Upper lobe of right lung (tissue), 1 donor: ENCODE measurements around the gene NHSL1. TPM values are rescaled to one million over a fixed set of nuclear protein-coding genes. Genes with fewer than 3 reads are reported as not detected.

Experiments used
- ATAC-seq: fragments of 200-7000 bp; cut with Tn5 transposase; one replicate; pipeline ENCODE4 v1.9.1; 2020; ENCODE audit warnings: mild to moderate bottlenecking, moderate library complexity
- DNase-seq: peaks from one replicate; pipeline ENCODE4 v3.0.0-alpha.2; 2020
- H3K27ac ChIP-seq: fragments of 200-600 bp; one replicate; pipeline ENCODE4 v1.8.0; 2022
- H3K27me3 ChIP-seq: fragments of 200-600 bp; one replicate; pipeline ENCODE4 v1.8.0; 2022; ENCODE audit warnings: mild to moderate bottlenecking
- H3K36me3 ChIP-seq: fragments of 200-600 bp; one replicate; pipeline ENCODE4 v1.8.0; 2022
- H3K4me1 ChIP-seq: fragments of 200-600 bp; one replicate; pipeline ENCODE4 v1.8.0; 2022
- H3K4me3 ChIP-seq: fragments of 200-600 bp; one replicate; pipeline ENCODE4 v1.8.0; 2022; ENCODE audit warnings: mild to moderate bottlenecking
- H3K9me3 ChIP-seq: fragments of 200-600 bp; one replicate; pipeline ENCODE4 v1.8.0; 2022
- intact Hi-C: fragments of 100-400 bp; cut with DNase I; formaldehyde crosslinking; loops from one replicate; pipeline ENCODE4 v1.11.0; 2022
- long read RNA-seq: library from polyadenylated mRNA; unstranded; transcript quantifications from one replicate; pipeline ENCODE4 v2.0.0, GENCODE V29; 2021
- total RNA-seq: library from RNA; stranded (reverse); fragmentation: NEBNext Ultra II Directional; extraction: Animal tissue kit (Norgen Biotek cat#: 25700); gene quantifications from one replicate; pipeline ENCODE4 v1.2.1, GENCODE V29; 2021
- TF ChIP-seq, protein P1 (sequence below): fragments of 200-600 bp; IDR thresholded peaks from one replicate; pipeline ENCODE4 v1.8.0; 2022; ENCODE audit warnings: antibody characterized with exemption
- donor health status: DM: no; HTN: yes; CAD: no; lungs with severe emphysema.

Gene NHSL1, protein sequence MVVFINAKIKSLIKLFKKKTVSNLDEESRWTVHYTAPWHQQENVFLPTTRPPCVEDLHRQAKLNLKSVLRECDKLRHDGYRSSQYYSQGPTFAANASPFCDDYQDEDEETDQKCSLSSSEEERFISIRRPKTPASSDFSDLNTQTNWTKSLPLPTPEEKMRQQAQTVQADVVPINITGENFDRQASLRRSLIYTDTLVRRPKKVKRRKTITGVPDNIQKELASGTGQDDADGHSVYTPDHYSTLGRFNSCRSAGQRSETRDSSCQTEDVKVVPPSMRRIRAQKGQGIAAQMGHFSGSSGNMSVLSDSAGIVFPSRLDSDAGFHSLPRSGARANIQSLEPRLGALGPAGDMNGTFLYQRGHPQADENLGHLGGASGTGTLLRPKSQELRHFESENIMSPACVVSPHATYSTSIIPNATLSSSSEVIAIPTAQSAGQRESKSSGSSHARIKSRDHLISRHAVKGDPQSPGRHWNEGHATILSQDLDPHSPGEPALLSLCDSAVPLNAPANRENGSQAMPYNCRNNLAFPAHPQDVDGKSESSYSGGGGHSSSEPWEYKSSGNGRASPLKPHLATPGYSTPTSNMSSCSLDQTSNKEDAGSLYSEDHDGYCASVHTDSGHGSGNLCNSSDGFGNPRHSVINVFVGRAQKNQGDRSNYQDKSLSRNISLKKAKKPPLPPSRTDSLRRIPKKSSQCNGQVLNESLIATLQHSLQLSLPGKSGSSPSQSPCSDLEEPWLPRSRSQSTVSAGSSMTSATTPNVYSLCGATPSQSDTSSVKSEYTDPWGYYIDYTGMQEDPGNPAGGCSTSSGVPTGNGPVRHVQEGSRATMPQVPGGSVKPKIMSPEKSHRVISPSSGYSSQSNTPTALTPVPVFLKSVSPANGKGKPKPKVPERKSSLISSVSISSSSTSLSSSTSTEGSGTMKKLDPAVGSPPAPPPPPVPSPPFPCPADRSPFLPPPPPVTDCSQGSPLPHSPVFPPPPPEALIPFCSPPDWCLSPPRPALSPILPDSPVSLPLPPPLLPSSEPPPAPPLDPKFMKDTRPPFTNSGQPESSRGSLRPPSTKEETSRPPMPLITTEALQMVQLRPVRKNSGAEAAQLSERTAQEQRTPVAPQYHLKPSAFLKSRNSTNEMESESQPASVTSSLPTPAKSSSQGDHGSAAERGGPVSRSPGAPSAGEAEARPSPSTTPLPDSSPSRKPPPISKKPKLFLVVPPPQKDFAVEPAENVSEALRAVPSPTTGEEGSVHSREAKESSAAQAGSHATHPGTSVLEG (N-terminal part only)
- 69.5 TPM for total RNA-seq
- long read RNA-seq, partial matches to known transcripts, result 23 of 30 reads
- long read RNA-seq, other reads (novel, unspliced or antisense), result 7 of 30 reads

DNA sequence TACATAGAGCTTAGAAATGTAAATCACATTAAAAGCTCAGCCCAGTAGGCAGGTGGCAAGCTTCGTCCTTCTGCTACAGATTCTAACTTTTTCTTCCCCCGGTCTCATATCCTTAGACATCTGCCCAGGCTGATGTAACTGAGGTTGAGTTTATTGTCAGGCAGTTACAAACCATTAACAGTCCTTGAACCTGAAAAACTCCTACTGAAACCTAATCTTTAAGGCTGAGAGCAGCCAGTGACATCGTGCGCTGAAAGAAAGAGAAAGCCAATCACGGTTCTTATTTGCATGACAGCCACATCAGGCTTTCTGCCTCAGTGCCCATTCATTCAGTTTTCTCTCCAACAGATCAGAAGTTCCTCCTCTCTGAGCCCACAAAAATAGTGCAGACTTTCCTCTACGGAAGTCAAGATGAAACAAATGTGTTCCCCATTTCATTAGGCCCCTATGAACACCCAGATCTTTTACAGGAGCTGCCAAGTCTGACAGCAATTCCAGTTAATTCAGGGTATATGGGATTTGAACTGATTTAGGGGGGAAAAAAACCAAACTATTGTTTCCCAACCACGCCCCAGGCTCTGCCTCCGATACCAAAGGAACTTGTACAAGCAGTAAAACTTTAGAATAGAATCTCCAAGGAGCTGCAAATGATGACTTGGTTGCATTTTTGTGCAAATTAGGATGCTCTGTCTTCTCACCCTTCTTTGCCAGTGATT is at the start of gene NHSL1:
NHSL1 (minus strand) TSS at position 192 of the 716 bp plus-strand sequence. CDS start 204 bp downstream, outside the sequence.
- ATAC-seq, result peak; percentile 48
- TF ChIP-seq, protein P1, sequence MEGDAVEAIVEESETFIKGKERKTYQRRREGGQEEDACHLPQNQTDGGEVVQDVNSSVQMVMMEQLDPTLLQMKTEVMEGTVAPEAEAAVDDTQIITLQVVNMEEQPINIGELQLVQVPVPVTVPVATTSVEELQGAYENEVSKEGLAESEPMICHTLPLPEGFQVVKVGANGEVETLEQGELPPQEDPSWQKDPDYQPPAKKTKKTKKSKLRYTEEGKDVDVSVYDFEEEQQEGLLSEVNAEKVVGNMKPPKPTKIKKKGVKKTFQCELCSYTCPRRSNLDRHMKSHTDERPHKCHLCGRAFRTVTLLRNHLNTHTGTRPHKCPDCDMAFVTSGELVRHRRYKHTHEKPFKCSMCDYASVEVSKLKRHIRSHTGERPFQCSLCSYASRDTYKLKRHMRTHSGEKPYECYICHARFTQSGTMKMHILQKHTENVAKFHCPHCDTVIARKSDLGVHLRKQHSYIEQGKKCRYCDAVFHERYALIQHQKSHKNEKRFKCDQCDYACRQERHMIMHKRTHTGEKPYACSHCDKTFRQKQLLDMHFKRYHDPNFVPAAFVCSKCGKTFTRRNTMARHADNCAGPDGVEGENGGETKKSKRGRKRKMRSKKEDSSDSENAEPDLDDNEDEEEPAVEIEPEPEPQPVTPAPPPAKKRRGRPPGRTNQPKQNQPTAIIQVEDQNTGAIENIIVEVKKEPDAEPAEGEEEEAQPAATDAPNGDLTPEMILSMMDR, result no peak
- no peak within 1 kb of the TSS for H3K27ac ChIP-seq
- H3K9me3 ChIP-seq, result no peaks in the 10 kb centered on the region
- intact Hi-C loops, result no loop called here
- DNase-seq, result no peak
- peaks cover 10% of the 10 kb centered on the region for H3K4me1 ChIP-seq
- H3K4me3 ChIP-seq, result no peak within 1 kb of the TSS
- H3K27me3 ChIP-seq, result no peaks in the 10 kb centered on the region
- H3K36me3 ChIP-seq, result no peaks in the 10 kb centered on the region

DNA sequence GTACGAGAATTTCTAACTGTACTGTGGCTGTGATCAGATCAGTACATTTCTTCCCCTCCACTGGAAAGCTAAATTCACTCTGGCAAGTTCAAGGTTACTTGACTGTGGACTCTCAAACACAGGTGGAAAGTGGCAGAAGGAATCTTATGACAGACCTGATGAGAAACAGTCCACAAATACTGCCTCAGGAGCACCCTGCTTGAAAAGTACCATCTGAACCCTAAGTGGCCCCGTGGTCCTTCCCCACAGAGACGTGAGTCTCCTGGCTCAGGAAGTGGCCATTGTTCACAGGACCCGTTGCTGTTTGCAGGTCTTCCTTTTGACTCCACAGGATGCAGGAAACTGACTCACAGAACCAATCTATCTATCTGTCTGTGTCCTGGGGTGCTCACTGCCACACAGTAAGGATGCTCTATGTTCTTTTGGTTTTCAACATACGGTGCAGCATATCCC is 47.5 kb upstream of the NHSL1 start:
- peaks cover 29% of the 10 kb centered on the region for H3K4me1 ChIP-seq
- no peaks in the 10 kb centered on the region for H3K9me3 ChIP-seq
- TF ChIP-seq, protein P1, result no peak
- no peak overlapping the region for H3K27ac ChIP-seq
- intact Hi-C loops, result no loop called here
- no peaks in the 10 kb centered on the region for H3K36me3 ChIP-seq
- ATAC-seq (peak; percentile 7), DNase-seq (no peak)
- H3K27me3 ChIP-seq, result no peaks in the 10 kb centered on the region
- no peak overlapping the region for H3K4me3 ChIP-seq

DNA sequence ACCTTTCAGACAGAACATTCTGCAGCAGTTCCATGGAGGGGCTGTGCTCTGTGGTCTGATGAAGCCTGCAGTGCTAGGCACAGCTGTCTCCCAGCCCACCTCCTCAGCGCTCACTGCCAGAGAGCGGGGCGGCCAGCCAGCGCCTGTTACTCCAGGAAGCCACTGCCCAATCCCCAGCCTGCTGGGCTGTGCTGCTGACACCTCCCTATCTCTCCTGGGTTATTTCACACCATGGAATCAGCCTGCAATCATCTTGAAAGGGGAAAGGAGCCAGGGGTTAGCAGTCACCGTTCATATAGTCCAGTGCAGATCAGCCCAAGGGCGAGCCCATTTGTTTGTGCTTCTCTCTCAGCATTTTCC is 46.3 kb upstream of the NHSL1 start:
- peaks cover 38% of the 10 kb centered on the region for H3K4me1 ChIP-seq
- intact Hi-C loops, result no loop called here
- peak overlapping the region; percentile 71 for H3K27ac ChIP-seq
- H3K27me3 ChIP-seq, result no peaks in the 10 kb centered on the region
- H3K36me3 ChIP-seq, result no peaks in the 10 kb centered on the region
- DNase-seq (peak; percentile 85), ATAC-seq (peak; percentile 95)
- no peaks in the 10 kb centered on the region for H3K9me3 ChIP-seq
- peak overlapping the region; percentile 50 for H3K4me3 ChIP-seq
- TF ChIP-seq, protein P1, result no peak

DNA sequence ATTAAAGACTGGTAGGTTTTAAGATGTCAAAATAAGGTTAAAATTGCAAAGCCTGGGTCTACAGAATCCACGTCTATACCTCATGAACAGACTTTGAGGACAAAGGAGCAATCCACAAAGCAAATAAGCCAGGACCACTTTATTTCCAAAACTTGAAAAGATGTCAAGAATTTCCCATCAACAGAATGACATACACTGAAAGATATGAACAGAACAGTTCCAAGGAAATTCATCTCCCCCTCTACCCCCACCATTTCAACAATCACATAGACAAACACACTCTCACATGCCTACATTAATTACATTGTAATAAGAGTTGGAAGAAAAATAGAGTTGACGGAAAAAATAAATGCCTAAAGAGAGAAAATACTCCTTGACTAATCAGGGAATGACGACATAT is 45.2 kb upstream of the NHSL1 start:
- no peaks in the 10 kb centered on the region for H3K27me3 ChIP-seq
- no peak for DNase-seq
- no peaks in the 10 kb centered on the region for H3K9me3 ChIP-seq
- peak overlapping the region; percentile 71 for H3K27ac ChIP-seq
- TF ChIP-seq, protein P1, result no peak
- H3K4me3 ChIP-seq, result peak overlapping the region; percentile 50
- intact Hi-C loops, result no loop called here
- H3K4me1 ChIP-seq, result peaks cover 46% of the 10 kb centered on the region
- no peaks in the 10 kb centered on the region for H3K36me3 ChIP-seq
- ATAC-seq, result peak; percentile 3
